H1 (cell line): ENCODE data around the gene TTC5. TPM values are rescaled to one million over a fixed set of nuclear protein-coding genes. Genes with fewer than 3 reads are reported as not detected.
A peak's percentile ranks its signal among the peaks of the same experiment; 100 is the strongest.

Experiments
- CTCF ChIP-seq, 3 experiments: IDR thresholded peaks; 1 replicate in 2 of 3; 2 replicates in 1 of 3; pipeline versions ENCODE4 v1.5.1 to v1.6.1; 2011; ENCODE audit warnings: low read length in 3 of 3, mild to moderate bottlenecking in 3 of 3, inconsistent platforms in 2 of 3, low read depth in 1 of 3, moderate library complexity in 1 of 3; ENCODE audit not compliant: insufficient read depth in 1 of 3; ENCODE audit errors: control extremely low read depth in 1 of 3
- KDM5A ChIP-seq: fragments of 200-600 bp; IDR thresholded peaks from 2 replicates; pipeline ENCODE4 v1.7.1; 2012; ENCODE audit warnings: mild to moderate bottlenecking, low read length, inconsistent platforms, mixed read lengths
- polyA plus RNA-seq, 7 experiments: library from polyadenylated mRNA; depleted of rRNA in 3 of 7; stranded (reverse) in 5 of 7; unstranded in 2 of 7; fragments of >200 nt in 5 of 7; fragments of 200-250 nt in 2 of 7; gene quantifications; 1 replicate in 5 of 7; 2 replicates in 1 of 7; 4 replicates in 1 of 7; pipeline versions ENCODE4 v1.2.1 to v1.2.3, GENCODE V29; 2011 to 2013; ENCODE audit warnings: missing spikeins in 2 of 7, mixed read lengths in 2 of 7
- total RNA-seq: library from RNA; stranded (reverse); fragmentation: NEBNext Ultra II Directional; extraction: Animal tissue kit (Norgen Biotek cat#: 25700); gene quantifications from 2 replicates; pipeline ENCODE4 v1.2.1, GENCODE V29; 2021

TTC5 gene
- total and polyA plus RNA-seq, 2 of the 8 experiments (the other 6 are each of a cell fraction or from before 2014, with no cell fraction given), result 9.1 to 18.0 TPM

- TF ChIP-seq CTCF (IDR thresholded peaks at IDR 0.05; ENCODE audit: control extremely low read depth in 1 of 3, insufficient read depth in 1 of 3, low read depth in 1 of 3, low read length in 3 of 3), result peak in 2 of 3 experiments; percentile 20 to 62; a peak in 2 of 4 replicates
- no peak for TF ChIP-seq KDM5A
These were observed 21.5 kb upstream of the TTC5 start (continued) for GRCh38 chr14:20327005-20327869.
